Gastrocnemius medialis (tissue), 4 donors: ENCODE data around the gene REN. TPM values are rescaled to one million over a fixed set of nuclear protein-coding genes. Genes with fewer than 3 reads are reported as not detected.
A peak's percentile ranks its signal among the peaks of the same experiment; 100 is the strongest.

Experiments used
- ATAC-seq, 2 donors: fragments of 150-250 bp; one replicate each; pipeline ENCODE4 v1.9.1; 2016
- DNase-seq, 2 donors: peaks; one replicate each; pipeline ENCODE4 v3.0.0-alpha.2; 2019
- H3K27ac ChIP-seq, 4 donors: fragments of 200-600 bp; sonication (generic); 1 replicate in 1 of 4; 2 replicates in 3 of 4; pipeline ENCODE4 v1.5.1; 2016 to 2018; ENCODE audit warnings: mild to moderate bottlenecking in 2 of 4, moderate library complexity in 1 of 4
- H3K27me3 ChIP-seq, 3 donors: fragments of 200-600 bp; sonication (generic) in 2 of 3; 1 replicate in 1 of 3; 2 replicates in 2 of 3; pipeline versions ENCODE4 v1.5.1 to v1.6.0; 2016 to 2019; ENCODE audit warnings: mild to moderate bottlenecking in 1 of 3, moderate library complexity in 1 of 3
- H3K36me3 ChIP-seq, 2 donors: fragments of 200-600 bp; sonication (generic) in 1 of 2; one replicate each; pipeline ENCODE4 v1.5.1; 2017 to 2018
- H3K4me1 ChIP-seq, 2 donors: fragments of 200-600 bp; sonication (generic) in 1 of 2; one replicate each; pipeline ENCODE4 v1.5.1; 2016 to 2017; ENCODE audit warnings: mild to moderate bottlenecking in 2 of 2
- H3K4me3 ChIP-seq, 4 donors: fragments of 200-600 bp; sonication (generic) in 3 of 4; 1 replicate in 1 of 4; 2 replicates in 3 of 4; pipeline ENCODE4 v1.5.1; 2016 to 2019; ENCODE audit warnings: mild to moderate bottlenecking in 2 of 4
- H3K9me3 ChIP-seq, 3 donors: fragments of 200-600 bp; sonication (generic) in 2 of 3; 1 replicate in 1 of 3; 2 replicates in 2 of 3; pipeline ENCODE4 v1.5.1; 2016 to 2019
- CTCF ChIP-seq, 5 experiments: fragments of 450-650 bp in 3 of 5; fragments of 200-600 bp in 2 of 5; sonication (generic) in 2 of 5; IDR thresholded peaks in 4 of 5; conservative IDR thresholded peaks in 1 of 5; 1 replicate in 4 of 5; 2 replicates in 1 of 5; pipeline ENCODE4 v1.5.1; 2016 to 2019; ENCODE audit warnings: antibody characterized with exemption in 5 of 5, mild to moderate bottlenecking in 3 of 5, moderate library complexity in 3 of 5
- POLR2A ChIP-seq, 2 donors: fragments of 450-650 bp; IDR thresholded peaks; one replicate each; pipeline ENCODE4 v1.6.1; 2017; ENCODE audit warnings: antibody characterized with exemption in 2 of 2, mild to moderate bottlenecking in 2 of 2, moderate library complexity in 2 of 2
- in situ Hi-C, 4 donors: fragments of 200-750 bp; cut with MboI; loops; one replicate each; pipeline versions ENCODE4 v1.15.0 to v1.8.0; 2017; ENCODE audit warnings: low sequenced_read_pairs in 4 of 4
- intact Hi-C: fragments of 100-400 bp; cut with DNase I; formaldehyde crosslinking; loops from one replicate; pipeline ENCODE4 v1.15.1; 2023; ENCODE audit warnings: low total_unique reads
- total RNA-seq, 4 donors: library from RNA; depleted of rRNA; stranded (reverse); fragments of >200 nt; gene quantifications; one replicate each; pipeline versions ENCODE4 v1.1.0 to v1.2.3, GENCODE V29; 2016

Gene REN
- total RNA-seq, 4 donors from 2014 or later: 0.22 TPM; not detected in 3

GRCh38 chr1:204203206-204203767, 37.1 kb upstream of the REN start:
- intact Hi-C loops (no loop called here), in situ Hi-C loops (loop anchor here in 2 of 4 donors (5.0 to 25.0 kb wide), 2 partner anchors 36 to 159 kb away; partner anchors contain the start of genes PLEKHA6 (in 1 of the 2) and REN (in 1 of the 2))
- Histone ChIP-seq H3K27ac (no peak overlapping the region), H3K27me3 (peaks cover 0 to 6% (median 3%) of the 10 kb centered on the region in 3 donors), H3K4me3 (no peak overlapping the region), H3K9me3 (no peaks in the 10 kb centered on the region), H3K36me3 (no peaks in the 10 kb centered on the region), H3K4me1 (peaks cover 14 to 23% of the 10 kb centered on the region in 2 donors)
- DNase-seq (no peak), ATAC-seq (no peak)
- TF ChIP-seq CTCF (IDR thresholded peaks at IDR 0.05 in 4 of 5, conservative IDR thresholded peaks at IDR 0.05 in 1 of 5) (no peak), POLR2A (IDR thresholded peaks at IDR 0.05) (no peak)

GRCh38 chr1:204202481-204202880, 36.3 kb upstream of the REN start:
- TF ChIP-seq CTCF (IDR thresholded peaks at IDR 0.05 in 4 of 5, conservative IDR thresholded peaks at IDR 0.05 in 1 of 5): no peak
- no peak for TF ChIP-seq POLR2A (IDR thresholded peaks at IDR 0.05)
- in situ Hi-C loops: loop anchor here in 2 of 4 donors (5.0 to 25.0 kb wide), 2 partner anchors 35 to 160 kb away; partner anchors contain the start of genes PLEKHA6 (in 1 of the 2) and REN (in 1 of the 2)
- DNase-seq (no peak), ATAC-seq (no peak)
- peaks cover 0 to 6% (median 3%) of the 10 kb centered on the region in 3 donors for H3K27me3 ChIP-seq
- H3K9me3 ChIP-seq: no peaks in the 10 kb centered on the region
- H3K27ac ChIP-seq: no peak overlapping the region
- no peak overlapping the region for H3K4me3 ChIP-seq
- H3K36me3 ChIP-seq: no peaks in the 10 kb centered on the region
- intact Hi-C loops: no loop called here
- H3K4me1 ChIP-seq: peaks cover 16 to 26% of the 10 kb centered on the region in 2 donors

GRCh38 chr1:204201348-204202040, 35.4 kb upstream of the REN start:
- Histone ChIP-seq H3K27me3 (peaks cover 0 to 6% (median 3%) of the 10 kb centered on the region in 3 donors), H3K9me3 (no peaks in the 10 kb centered on the region), H3K4me3 (no peak overlapping the region), H3K27ac (no peak overlapping the region), H3K4me1 (peaks cover 16 to 26% of the 10 kb centered on the region in 2 donors), H3K36me3 (no peaks in the 10 kb centered on the region)
- intact Hi-C loops (no loop called here), in situ Hi-C loops (loop anchor here in 2 of 4 donors (5.0 to 25.0 kb wide), 2 partner anchors 34 to 161 kb away; partner anchors contain the start of genes PLEKHA6 (in 1 of the 2) and REN (in 1 of the 2))
- TF ChIP-seq CTCF (IDR thresholded peaks at IDR 0.05 in 4 of 5, conservative IDR thresholded peaks at IDR 0.05 in 1 of 5) (no peak), POLR2A (IDR thresholded peaks at IDR 0.05) (no peak)
- DNase-seq: no peak
- ATAC-seq: no peak

- Histone ChIP-seq H3K27ac (peak overlapping the region in 1 of 4 donors; percentile 90), H3K36me3 (no peaks in the 10 kb centered on the region), H3K4me1 (peaks cover 16 to 26% of the 10 kb centered on the region in 2 donors), H3K27me3 (peaks cover 0 to 5% (median 0%) of the 10 kb centered on the region in 3 donors), H3K4me3 (no peak overlapping the region), H3K9me3 (no peaks in the 10 kb centered on the region)
- TF ChIP-seq CTCF (IDR thresholded peaks at IDR 0.05 in 4 of 5, conservative IDR thresholded peaks at IDR 0.05 in 1 of 5): no peak
- TF ChIP-seq POLR2A (IDR thresholded peaks at IDR 0.05): no peak
- in situ Hi-C loops (no loop called here), intact Hi-C loops (loop anchor here (2.0 kb wide), 1 partner anchor 37 kb away; no protein-coding TSS in a partner anchor)
- DNase-seq: no peak
- ATAC-seq: no peak
Measured at GRCh38 chr1:204199579-204199978, 33.4 kb upstream of the REN start.
